H9 (cell line): ENCODE results near the gene GDI2. TPM values are rescaled to one million over a fixed set of nuclear protein-coding genes. Genes with fewer than 3 reads are reported as not detected.

Source experiments
- DNase-seq: peaks from one replicate; pipeline ENCODE4 v3.0.0-alpha.2; 2017
- H2AFZ ChIP-seq: one replicate; pipeline ENCODE4 v1.6.1; 2013; ENCODE audit warnings: mild to moderate bottlenecking, low read length, control low read depth, moderate library complexity
- H2AK5ac ChIP-seq: 2 replicates; pipeline ENCODE4 v1.6.1; 2013; ENCODE audit warnings: low read length, control low read depth, mixed read lengths; ENCODE audit not compliant: insufficient read length
- H2BK120ac ChIP-seq: one replicate; pipeline ENCODE4 v1.6.1; 2013; ENCODE audit warnings: low read depth, mild to moderate bottlenecking, low read length, control low read depth, inconsistent platforms; ENCODE audit not compliant: poor library complexity, severe bottlenecking
- H2BK12ac ChIP-seq: 2 replicates; pipeline ENCODE4 v1.6.1; 2013; ENCODE audit warnings: low read length, control low read depth, mixed read lengths, low read depth; ENCODE audit not compliant: insufficient read length
- H2BK15ac ChIP-seq: 2 replicates; pipeline ENCODE4 v1.6.1; 2013; ENCODE audit warnings: low read depth, low read length, control low read depth
- H2BK20ac ChIP-seq: one replicate; pipeline ENCODE4 v1.6.1; 2013; ENCODE audit warnings: low read depth, mild to moderate bottlenecking, low read length, control low read depth, inconsistent platforms; ENCODE audit not compliant: poor library complexity, severe bottlenecking
- H2BK5ac ChIP-seq: 2 replicates; pipeline ENCODE4 v1.6.1; 2013; ENCODE audit warnings: low read length, control low read depth, mixed read lengths; ENCODE audit not compliant: insufficient read length
- H3K14ac ChIP-seq: 2 replicates; pipeline ENCODE4 v1.6.1; 2013; ENCODE audit warnings: low read length, control low read depth; ENCODE audit not compliant: insufficient read depth
- H3K18ac ChIP-seq: 2 replicates; pipeline ENCODE4 v1.6.1; 2013; ENCODE audit warnings: low read depth, mild to moderate bottlenecking, mixed read lengths, low read length, control low read depth; ENCODE audit not compliant: insufficient read length
- H3K23ac ChIP-seq: 2 replicates; pipeline ENCODE4 v1.6.1; 2013; ENCODE audit warnings: low read length, control low read depth, mixed read lengths, low read depth; ENCODE audit not compliant: insufficient read length
- H3K23me2 ChIP-seq: 2 replicates; pipeline ENCODE4 v1.6.1; 2013; ENCODE audit warnings: low read depth, mild to moderate bottlenecking, mixed read lengths, low read length, control low read depth; ENCODE audit not compliant: insufficient read length, poor library complexity, severe bottlenecking
- H3K27ac ChIP-seq: 2 replicates; pipeline ENCODE4 v1.5.1; 2013; ENCODE audit warnings: low read length, control low read depth, mixed read lengths, low read depth; ENCODE audit not compliant: insufficient read length
- H3K27me3 ChIP-seq: 2 replicates; pipeline ENCODE4 v1.6.1; 2013; ENCODE audit warnings: low read length, control low read depth, inconsistent platforms; ENCODE audit not compliant: insufficient read depth
- H3K4ac ChIP-seq: 2 replicates; pipeline ENCODE4 v1.6.1; 2013; ENCODE audit warnings: low read depth, mild to moderate bottlenecking, control low read depth, inconsistent platforms, low read length, moderate library complexity
- H3K4me1 ChIP-seq: 2 replicates; pipeline ENCODE4 v1.6.1; 2013; ENCODE audit warnings: low read length, control low read depth, inconsistent platforms; ENCODE audit not compliant: insufficient read depth
- H3K4me2 ChIP-seq: 2 replicates; pipeline ENCODE4 v1.6.1; 2013; ENCODE audit warnings: low read length, control low read depth, mixed read lengths; ENCODE audit not compliant: insufficient read length, insufficient read depth
- H3K56ac ChIP-seq: 2 replicates; pipeline ENCODE4 v1.6.1; 2013; ENCODE audit warnings: low read depth, mild to moderate bottlenecking, mixed read lengths, low read length, control low read depth; ENCODE audit not compliant: insufficient read length
- H3K79me1 ChIP-seq: 2 replicates; pipeline ENCODE4 v1.6.1; 2013; ENCODE audit warnings: low read depth, mild to moderate bottlenecking, moderate library complexity, low read length, control low read depth, inconsistent platforms; ENCODE audit not compliant: insufficient read depth, poor library complexity, severe bottlenecking
- H3K79me2 ChIP-seq: 2 replicates; pipeline ENCODE4 v1.6.1; 2013; ENCODE audit warnings: low read length, control low read depth, inconsistent platforms; ENCODE audit not compliant: insufficient read depth
- H3K9ac ChIP-seq: 2 replicates; pipeline ENCODE4 v1.6.1; 2013; ENCODE audit warnings: low read length, control low read depth, mixed read lengths; ENCODE audit not compliant: insufficient read length; ENCODE audit errors: extremely low read depth
- H3K9me3 ChIP-seq: one replicate; pipeline ENCODE4 v1.6.1; 2013; ENCODE audit warnings: low read depth, low read length, inconsistent platforms; ENCODE audit not compliant: control insufficient read depth
- H3T11ph ChIP-seq: one replicate; pipeline ENCODE4 v1.6.1; 2013; ENCODE audit warnings: mild to moderate bottlenecking, low read length, control low read depth, inconsistent platforms
- H4K20me1 ChIP-seq: one replicate; pipeline ENCODE4 v1.6.1; 2013; ENCODE audit not compliant: control insufficient read depth, insufficient read length, insufficient read depth
- H4K5ac ChIP-seq: 2 replicates; pipeline ENCODE4 v1.6.1; 2013; ENCODE audit warnings: low read depth, mild to moderate bottlenecking, mixed read lengths, low read length, control low read depth; ENCODE audit not compliant: insufficient read length
- H4K8ac ChIP-seq: replicated peaks from 2 replicates; pipeline ENCODE4 v1.6.1; 2013; ENCODE audit warnings: low read length, control low read depth, mixed read lengths, low read depth; ENCODE audit not compliant: insufficient read length
- H4K91ac ChIP-seq: 2 replicates; pipeline ENCODE4 v1.6.1; 2013; ENCODE audit warnings: low read depth, mild to moderate bottlenecking, moderate library complexity, mixed read lengths, low read length, control low read depth; ENCODE audit not compliant: insufficient read length
- H3K27ac Mint-ChIP-seq, 3 experiments: 2 replicates in 2 of 3; 3 replicates in 1 of 3; pipeline ENCODE4 v1.8.0; 2020 to 2021; ENCODE audit warnings: mixed read lengths in 3 of 3, mild to moderate bottlenecking in 1 of 3, moderate library complexity in 1 of 3
- H3K27me3 Mint-ChIP-seq: 2 replicates; pipeline ENCODE4 v1.8.0; 2021; ENCODE audit warnings: low read depth, mild to moderate bottlenecking, moderate library complexity, mixed read lengths
- H3K36me3 Mint-ChIP-seq, 3 experiments: 2 replicates in 2 of 3; 3 replicates in 1 of 3; pipeline ENCODE4 v1.8.0; 2020 to 2021; ENCODE audit warnings: low read depth in 3 of 3, mixed read lengths in 3 of 3; ENCODE audit not compliant: insufficient read depth in 1 of 3
- H3K4me1 Mint-ChIP-seq, 2 experiments: 2 replicates each; pipeline ENCODE4 v1.8.0; 2020; ENCODE audit warnings: mixed read lengths in 2 of 2
- H3K4me3 Mint-ChIP-seq, 2 experiments: 2 replicates in 1 of 2; 3 replicates in 1 of 2; pipeline ENCODE4 v1.8.0; 2020 to 2021; ENCODE audit warnings: mild to moderate bottlenecking in 2 of 2, mixed read lengths in 2 of 2, moderate library complexity in 1 of 2
- H3K9me3 Mint-ChIP-seq, 2 experiments: 2 replicates in 1 of 2; 3 replicates in 1 of 2; pipeline ENCODE4 v1.8.0; 2020; ENCODE audit warnings: mild to moderate bottlenecking in 2 of 2, mixed read lengths in 2 of 2, moderate library complexity in 1 of 2
- WGBS: extraction: QIAGEN DNeasy Blood & Tissue Kit; methylation state at CpG from one replicate; pipeline ENCODE4 v1.1.7; 2013; ENCODE audit warnings: missing lambda C conversion rate, low lambda C conversion rate, mixed read lengths; ENCODE audit not compliant: insufficient read length; ENCODE audit errors: extremely low coverage; 5-methylcytosine and 5-hydroxymethylcytosine counted together
- total RNA-seq: library from RNA; stranded (reverse); gene quantifications from 2 replicates; pipeline ENCODE4 v1.2.1, GENCODE V29; 2021
- TF ChIP-seq, protein P1 (sequence below): fragments of 200-600 bp; sonication (generic); conservative IDR thresholded peaks from 3 replicates; pipeline ENCODE4 v1.8.0; 2021; ENCODE audit warnings: antibody characterized with exemption, mild to moderate bottlenecking

The GDI2 gene
- total RNA-seq, 1 experiment from 2014 or later = 351 TPM

GRCh38 chr10:5776136-5776880, 36.9 kb downstream of the GDI2 start:
- DNase-seq = peak; percentile 45
- H2BK12ac ChIP-seq = no peak overlapping the region
- no peaks in the 10 kb centered on the region for H3K9me3 Mint-ChIP-seq
- H3K4ac ChIP-seq = no peak overlapping the region
- H3K14ac ChIP-seq = no peak overlapping the region
- H4K91ac ChIP-seq = no peak overlapping the region
- no peak overlapping the region for H2BK5ac ChIP-seq
- no peak overlapping the region for H2AK5ac ChIP-seq
- peaks cover 27% of the 10 kb centered on the region for H3K79me2 ChIP-seq
- H3K9ac ChIP-seq = no peak overlapping the region
- no peak overlapping the region for H2BK120ac ChIP-seq
- H3K27ac ChIP-seq = no peak overlapping the region
- H2BK20ac ChIP-seq = no peak overlapping the region
- H3K4me1 Mint-ChIP-seq = peaks cover 16% of the 10 kb centered on the region in 2 experiments
- no CpG with 5 or more reads among the region's 7 CpGs for WGBS
- TF ChIP-seq, protein P1, sequence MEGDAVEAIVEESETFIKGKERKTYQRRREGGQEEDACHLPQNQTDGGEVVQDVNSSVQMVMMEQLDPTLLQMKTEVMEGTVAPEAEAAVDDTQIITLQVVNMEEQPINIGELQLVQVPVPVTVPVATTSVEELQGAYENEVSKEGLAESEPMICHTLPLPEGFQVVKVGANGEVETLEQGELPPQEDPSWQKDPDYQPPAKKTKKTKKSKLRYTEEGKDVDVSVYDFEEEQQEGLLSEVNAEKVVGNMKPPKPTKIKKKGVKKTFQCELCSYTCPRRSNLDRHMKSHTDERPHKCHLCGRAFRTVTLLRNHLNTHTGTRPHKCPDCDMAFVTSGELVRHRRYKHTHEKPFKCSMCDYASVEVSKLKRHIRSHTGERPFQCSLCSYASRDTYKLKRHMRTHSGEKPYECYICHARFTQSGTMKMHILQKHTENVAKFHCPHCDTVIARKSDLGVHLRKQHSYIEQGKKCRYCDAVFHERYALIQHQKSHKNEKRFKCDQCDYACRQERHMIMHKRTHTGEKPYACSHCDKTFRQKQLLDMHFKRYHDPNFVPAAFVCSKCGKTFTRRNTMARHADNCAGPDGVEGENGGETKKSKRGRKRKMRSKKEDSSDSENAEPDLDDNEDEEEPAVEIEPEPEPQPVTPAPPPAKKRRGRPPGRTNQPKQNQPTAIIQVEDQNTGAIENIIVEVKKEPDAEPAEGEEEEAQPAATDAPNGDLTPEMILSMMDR = peak; percentile 53
- H3K27me3 ChIP-seq = no peaks in the 10 kb centered on the region
- peak overlapping the region in 1 of 3 experiments; percentile 89; a peak in 3 of 7 replicates for H3K27ac Mint-ChIP-seq
- no peak overlapping the region for H2BK15ac ChIP-seq
- H4K5ac ChIP-seq = no peak overlapping the region
- no peak overlapping the region for H3K18ac ChIP-seq
- H3K4me1 ChIP-seq = no peaks in the 10 kb centered on the region
- H3K79me1 ChIP-seq = peaks cover 9% of the 10 kb centered on the region
- no peaks in the 10 kb centered on the region for H3K9me3 ChIP-seq
- peaks cover 38 to 88% (median 68%) of the 10 kb centered on the region in 3 experiments; a peak in 6 of 7 replicates for H3K36me3 Mint-ChIP-seq
- H3K4me3 Mint-ChIP-seq = no peak overlapping the region
- no peak overlapping the region for H3T11ph ChIP-seq
- H2AFZ ChIP-seq = no peak overlapping the region
- no peaks in the 10 kb centered on the region for H3K23me2 ChIP-seq
- H3K56ac ChIP-seq = no peak overlapping the region
- H4K20me1 ChIP-seq = no peaks in the 10 kb centered on the region
- H3K4me2 ChIP-seq = no peak overlapping the region
- no peaks in the 10 kb centered on the region; the same call in 1 of the 2 replicates for H3K27me3 Mint-ChIP-seq
- H3K23ac ChIP-seq = no peak overlapping the region
- no peak overlapping the region for H4K8ac ChIP-seq
